Kidney (tissue), 14 donors: Measurements from ENCODE around the gene ERVW-1. TPM values are rescaled to one million over a fixed set of nuclear protein-coding genes. Genes with fewer than 3 reads are reported as not detected.

Experiments
- DNase-seq, 5 donors: peaks; one replicate each; pipeline ENCODE4 v3.0.0-alpha.2; 2013 to 2020
- FAIRE-seq: peaks from 2 replicates; lab custom pipeline; 2012; peaks lifted over from hg19 to GRCh38; lab: Jason Lieb, UNC
- H3K27ac ChIP-seq, 2 donors: one replicate each; pipeline ENCODE4 v1.7.0; 2013; ENCODE audit warnings: low read depth in 2 of 2, low read length in 2 of 2, inconsistent platforms in 1 of 2
- H3K27me3 ChIP-seq: one replicate; pipeline ENCODE4 v1.7.1; 2013; ENCODE audit warnings: low read length, inconsistent platforms; ENCODE audit not compliant: control insufficient read depth, insufficient read depth
- H3K36me3 ChIP-seq, 3 donors: one replicate each; pipeline versions ENCODE4 v1.7.0 to v1.7.1; 2013; ENCODE audit warnings: low read length in 3 of 3, control low read depth in 1 of 3, inconsistent platforms in 1 of 3; ENCODE audit not compliant: insufficient read depth in 3 of 3, control insufficient read depth in 2 of 3
- H3K4me1 ChIP-seq, 3 donors: one replicate each; pipeline versions ENCODE4 v1.7.0 to v1.7.1; 2013; ENCODE audit warnings: low read length in 3 of 3, inconsistent platforms in 1 of 3, low read depth in 1 of 3; ENCODE audit not compliant: control insufficient read depth in 2 of 3, insufficient read depth in 2 of 3
- H3K4me3 ChIP-seq, 3 donors: one replicate each; pipeline versions ENCODE4 v1.7.0 to v1.8.1; 2013; ENCODE audit warnings: low read length in 3 of 3, control low read depth in 1 of 3, inconsistent platforms in 1 of 3
- H3K9ac ChIP-seq, 3 donors: one replicate each; pipeline versions ENCODE4 v1.7.0 to v1.7.1; 2013; ENCODE audit warnings: low read length in 3 of 3, control low read depth in 1 of 3, inconsistent platforms in 1 of 3
- H3K9me3 ChIP-seq, 3 donors: one replicate each; pipeline versions ENCODE4 v1.7.0 to v1.7.1; 2013; ENCODE audit warnings: low read length in 3 of 3, control low read depth in 1 of 3, inconsistent platforms in 1 of 3; ENCODE audit not compliant: control insufficient read depth in 2 of 3, insufficient read depth in 1 of 3
- intact Hi-C: fragments of 100-400 bp; cut with DNase I; formaldehyde crosslinking; loops from one replicate; pipeline ENCODE4 v1.11.1; 2022
- polyA plus RNA-seq: library from polyadenylated mRNA; stranded (reverse); fragments of 350-450 nt; fragmentation: Illumina TruSeq; extraction: RNeasy Lipid Tissue Mini Kit (QIAGEN cat#74804); gene quantifications from one replicate; pipeline ENCODE4 v1.2.3, GENCODE V29; 2014; ENCODE audit warnings: low read depth, low replicate concordance; ENCODE audit not compliant: insufficient read depth
- total RNA-seq: library from RNA; stranded (reverse); fragmentation: NEBNext Ultra II Directional; extraction: Animal tissue kit (Norgen Biotek cat#: 25700); gene quantifications from one replicate; pipeline ENCODE4 v1.2.1, GENCODE V29; 2021
- TF ChIP-seq, protein P1 (sequence below): IDR thresholded peaks from 3 replicates; pipeline ENCODE4 v1.5.1; 2012; ENCODE audit warnings: mild to moderate bottlenecking, moderate library complexity, borderline replicate concordance; ENCODE audit not compliant: insufficient read depth; ENCODE audit errors: extremely low read depth
- donor health status: control.
- donor health status: control.
- donor health status: control.
- donor health status: control.
- donor health status: control.
- donor health status: DM: yes; HTN: yes; CAD: no.
- donor health status: Normal renal cell carcinoma (clear cell type).

Gene ERVW-1
- total and polyA plus RNA-seq, 2 donors from 2014 or later: not detected

DNA sequence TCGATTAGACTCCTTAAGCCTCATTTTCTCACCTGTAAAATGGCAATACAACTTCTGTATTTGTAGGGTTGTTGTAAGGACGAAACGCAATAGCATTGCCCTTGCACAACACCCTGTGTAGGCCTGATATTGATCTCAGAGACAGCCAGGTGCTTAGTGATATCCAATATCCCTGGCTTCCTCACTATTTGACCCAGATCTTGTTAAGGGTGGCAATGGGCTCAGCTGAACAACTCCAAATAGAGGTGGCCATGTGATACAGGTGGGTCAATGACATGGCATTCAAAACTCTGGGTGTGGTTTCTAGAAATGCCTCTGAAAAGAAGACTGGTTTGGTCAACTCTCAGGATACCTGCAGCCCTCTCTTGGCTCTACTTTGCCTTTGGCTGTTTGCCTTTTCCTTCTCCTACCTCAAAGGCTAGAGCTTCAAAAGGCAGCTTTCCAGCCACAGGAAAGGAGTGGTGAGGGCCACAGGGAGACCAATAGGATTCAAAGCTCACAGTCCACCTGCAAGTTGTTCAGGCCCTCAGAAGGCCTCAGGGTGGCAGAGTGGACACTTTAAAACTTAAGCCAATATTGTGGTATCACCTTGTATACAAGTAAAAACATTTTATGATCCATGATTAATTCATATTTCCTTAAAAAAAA is 45.3 kb downstream of the ERVW-1 start:
- Histone ChIP-seq H3K9ac (no peak overlapping the region), H3K9me3 (no peaks in the 10 kb centered on the region), H3K4me1 (no peaks in the 10 kb centered on the region), H3K27me3 (no peaks in the 10 kb centered on the region), H3K36me3 (no peaks in the 10 kb centered on the region), H3K4me3 (no peak overlapping the region), H3K27ac (no peak overlapping the region)
- FAIRE-seq (no peak), DNase-seq (no peak)
- TF ChIP-seq, protein P1, sequence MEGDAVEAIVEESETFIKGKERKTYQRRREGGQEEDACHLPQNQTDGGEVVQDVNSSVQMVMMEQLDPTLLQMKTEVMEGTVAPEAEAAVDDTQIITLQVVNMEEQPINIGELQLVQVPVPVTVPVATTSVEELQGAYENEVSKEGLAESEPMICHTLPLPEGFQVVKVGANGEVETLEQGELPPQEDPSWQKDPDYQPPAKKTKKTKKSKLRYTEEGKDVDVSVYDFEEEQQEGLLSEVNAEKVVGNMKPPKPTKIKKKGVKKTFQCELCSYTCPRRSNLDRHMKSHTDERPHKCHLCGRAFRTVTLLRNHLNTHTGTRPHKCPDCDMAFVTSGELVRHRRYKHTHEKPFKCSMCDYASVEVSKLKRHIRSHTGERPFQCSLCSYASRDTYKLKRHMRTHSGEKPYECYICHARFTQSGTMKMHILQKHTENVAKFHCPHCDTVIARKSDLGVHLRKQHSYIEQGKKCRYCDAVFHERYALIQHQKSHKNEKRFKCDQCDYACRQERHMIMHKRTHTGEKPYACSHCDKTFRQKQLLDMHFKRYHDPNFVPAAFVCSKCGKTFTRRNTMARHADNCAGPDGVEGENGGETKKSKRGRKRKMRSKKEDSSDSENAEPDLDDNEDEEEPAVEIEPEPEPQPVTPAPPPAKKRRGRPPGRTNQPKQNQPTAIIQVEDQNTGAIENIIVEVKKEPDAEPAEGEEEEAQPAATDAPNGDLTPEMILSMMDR: no peak
- intact Hi-C loops: no loop called here

DNA sequence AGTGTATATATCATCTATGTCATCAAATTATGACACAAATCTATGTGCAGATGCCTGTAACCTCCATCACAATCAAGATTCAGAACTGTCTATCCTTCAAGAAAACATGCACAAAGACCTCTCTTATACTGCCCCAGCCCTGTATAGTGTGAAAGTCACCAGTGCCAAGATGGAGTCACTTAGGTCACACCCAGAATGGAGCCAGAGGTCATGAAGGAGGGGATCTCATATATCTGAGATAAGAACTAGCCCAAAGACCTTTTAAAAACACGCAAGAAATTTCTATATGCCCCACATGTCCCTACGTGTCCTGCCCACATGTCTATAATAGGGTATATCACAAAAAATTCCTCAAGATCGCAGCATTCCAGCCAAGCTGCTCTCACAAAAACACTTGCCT is 50.6 kb downstream of the ERVW-1 start:
- no peak overlapping the region for H3K4me3 ChIP-seq
- H3K9ac ChIP-seq: no peak overlapping the region
- no peaks in the 10 kb centered on the region for H3K9me3 ChIP-seq
- TF ChIP-seq, protein P1: no peak
- intact Hi-C loops: no loop called here
- no peaks in the 10 kb centered on the region for H3K27me3 ChIP-seq
- H3K4me1 ChIP-seq: no peaks in the 10 kb centered on the region
- no peaks in the 10 kb centered on the region for H3K36me3 ChIP-seq
- FAIRE-seq (no peak), DNase-seq (no peak)
- H3K27ac ChIP-seq: no peak overlapping the region

DNA sequence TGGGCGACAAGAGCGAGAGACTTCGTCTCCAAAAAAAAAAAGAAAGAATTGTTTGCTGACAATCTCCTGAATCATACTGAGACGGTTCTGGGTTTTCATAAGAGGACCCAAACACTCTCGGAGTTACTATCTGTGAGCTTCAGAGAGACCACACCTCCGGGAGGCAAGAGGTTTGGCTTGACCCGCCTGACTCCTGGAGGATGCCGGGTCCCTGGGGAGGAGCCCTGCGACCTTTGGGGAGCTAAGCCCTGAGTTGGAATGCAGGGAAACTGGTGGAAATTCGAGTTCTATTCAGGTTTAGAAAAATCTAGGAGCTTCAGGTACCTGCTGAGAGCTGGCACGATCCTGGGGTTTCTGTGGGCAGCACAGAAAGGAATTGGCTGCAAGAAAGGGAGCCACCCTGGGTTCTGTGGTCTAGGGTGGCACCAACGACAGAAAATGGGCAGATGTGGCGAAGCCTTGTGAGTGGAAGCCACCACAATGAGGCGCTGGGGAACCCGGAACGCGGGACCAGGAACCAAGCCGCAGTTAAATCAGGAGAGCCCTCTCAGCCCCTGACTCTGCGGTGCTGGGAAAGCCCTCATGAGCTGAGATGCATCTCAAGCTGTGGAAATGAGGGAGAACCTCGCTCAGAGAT is 52.3 kb downstream of the ERVW-1 start:
- FAIRE-seq: no peak
- no peaks in the 10 kb centered on the region for H3K36me3 ChIP-seq
- TF ChIP-seq, protein P1: no peak

More for the DNA sequence above, 52.3 kb downstream of the ERVW-1 start:
- Histone ChIP-seq H3K27me3 (no peaks in the 10 kb centered on the region), H3K4me3 (no peak overlapping the region), H3K27ac (no peak overlapping the region), H3K9me3 (no peaks in the 10 kb centered on the region), H3K9ac (no peak overlapping the region), H3K4me1 (no peaks in the 10 kb centered on the region)
- intact Hi-C loops: no loop called here
- DNase-seq: peak in 1 of 5 donors; percentile 71
